ENCODE data around the gene MRPL36. TPM values are rescaled to one million over a fixed set of nuclear protein-coding genes. Genes with fewer than 3 reads are reported as not detected.

The MRPL36 gene
- total RNA-seq, 1 experiment from 2014 or later = 61.2 TPM

DNA sequence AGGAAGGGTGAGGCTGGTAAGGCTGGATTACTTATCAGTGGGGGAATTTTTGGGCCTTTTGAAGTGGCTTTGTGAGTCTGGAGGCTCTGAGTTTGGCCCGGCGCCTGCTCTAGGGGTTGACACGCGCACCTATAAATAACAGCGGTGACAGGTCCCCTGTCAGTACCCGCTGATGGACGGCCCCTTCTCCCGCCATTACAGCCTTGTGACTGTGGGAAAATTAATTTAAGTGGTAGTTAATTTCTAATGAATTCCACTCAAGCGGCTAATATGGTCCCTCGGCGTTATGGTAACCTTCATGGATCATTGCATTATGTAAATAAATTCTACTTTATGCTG is 16.5 kb downstream of the MRPL36 start:
- no peak overlapping the region for H3K27ac Mint-ChIP-seq

GRCh38 chr5:1782385-1783215 is 17.0 kb downstream of the MRPL36 start:
- Mint-ChIP-seq H3K27me3 (ENCODE audit: low read depth) (no peaks in the 10 kb centered on the region), H3K4me3 (no peak overlapping the region), H3K4me1 (no peaks in the 10 kb centered on the region), H3K36me3 (no peaks in the 10 kb centered on the region), H3K9me3 (no peaks in the 10 kb centered on the region), H3K27ac (no peak overlapping the region; the same call in 1 of the 2 replicates)
- ATAC-seq (no peak), DNase-seq (ENCODE audit: low spot score) (no peak)
- TF ChIP-seq ZNF317 (CRISPR knock-in tag; IDR thresholded peaks at IDR 0.05; ENCODE audit: borderline replicate concordance, low read depth) = no peak
- TF ChIP-seq, protein P1, sequence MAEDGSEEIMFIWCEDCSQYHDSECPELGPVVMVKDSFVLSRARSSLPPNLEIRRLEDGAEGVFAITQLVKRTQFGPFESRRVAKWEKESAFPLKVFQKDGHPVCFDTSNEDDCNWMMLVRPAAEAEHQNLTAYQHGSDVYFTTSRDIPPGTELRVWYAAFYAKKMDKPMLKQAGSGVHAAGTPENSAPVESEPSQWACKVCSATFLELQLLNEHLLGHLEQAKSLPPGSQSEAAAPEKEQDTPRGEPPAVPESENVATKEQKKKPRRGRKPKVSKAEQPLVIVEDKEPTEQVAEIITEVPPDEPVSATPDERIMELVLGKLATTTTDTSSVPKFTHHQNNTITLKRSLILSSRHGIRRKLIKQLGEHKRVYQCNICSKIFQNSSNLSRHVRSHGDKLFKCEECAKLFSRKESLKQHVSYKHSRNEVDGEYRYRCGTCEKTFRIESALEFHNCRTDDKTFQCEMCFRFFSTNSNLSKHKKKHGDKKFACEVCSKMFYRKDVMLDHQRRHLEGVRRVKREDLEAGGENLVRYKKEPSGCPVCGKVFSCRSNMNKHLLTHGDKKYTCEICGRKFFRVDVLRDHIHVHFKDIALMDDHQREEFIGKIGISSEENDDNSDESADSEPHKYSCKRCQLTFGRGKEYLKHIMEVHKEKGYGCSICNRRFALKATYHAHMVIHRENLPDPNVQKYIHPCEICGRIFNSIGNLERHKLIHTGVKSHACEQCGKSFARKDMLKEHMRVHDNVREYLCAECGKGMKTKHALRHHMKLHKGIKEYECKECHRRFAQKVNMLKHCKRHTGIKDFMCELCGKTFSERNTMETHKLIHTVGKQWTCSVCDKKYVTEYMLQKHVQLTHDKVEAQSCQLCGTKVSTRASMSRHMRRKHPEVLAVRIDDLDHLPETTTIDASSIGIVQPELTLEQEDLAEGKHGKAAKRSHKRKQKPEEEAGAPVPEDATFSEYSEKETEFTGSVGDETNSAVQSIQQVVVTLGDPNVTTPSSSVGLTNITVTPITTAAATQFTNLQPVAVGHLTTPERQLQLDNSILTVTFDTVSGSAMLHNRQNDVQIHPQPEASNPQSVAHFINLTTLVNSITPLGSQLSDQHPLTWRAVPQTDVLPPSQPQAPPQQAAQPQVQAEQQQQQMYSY (CRISPR knock-in tag; IDR thresholded peaks at IDR 0.05) = peak; percentile 17; the same call in 1 of the 2 replicates
- ChIA-PET POLR2A (no interaction called here), CTCF (no interaction called here)

More for the DNA sequence above, 16.5 kb downstream of the MRPL36 start:
- Mint-ChIP-seq H3K4me1 (peaks cover 2% of the 10 kb centered on the region), H3K36me3 (no peaks in the 10 kb centered on the region), H3K27me3 (ENCODE audit: low read depth) (no peaks in the 10 kb centered on the region), H3K9me3 (no peaks in the 10 kb centered on the region), H3K4me3 (no peak overlapping the region)
- ATAC-seq (no peak), DNase-seq (ENCODE audit: low spot score) (no peak)
- CTCF ChIA-PET = no interaction called here
- TF ChIP-seq RELA (CRISPR knock-in tag; IDR thresholded peaks at IDR 0.05; ENCODE audit: borderline replicate concordance) (no peak), AFF4 (CRISPR knock-in tag; IDR thresholded peaks at IDR 0.05; ENCODE audit: borderline replicate concordance) (no peak), NFE2L1 (CRISPR knock-in tag; IDR thresholded peaks at IDR 0.05) (no peak), NFYB (CRISPR knock-in tag; conservative IDR thresholded peaks at IDR 0.05; ENCODE audit: low read depth) (no peak), ZNF416 (CRISPR knock-in tag; IDR thresholded peaks at IDR 0.05) (no peak)
- TF ChIP-seq, protein P2, sequence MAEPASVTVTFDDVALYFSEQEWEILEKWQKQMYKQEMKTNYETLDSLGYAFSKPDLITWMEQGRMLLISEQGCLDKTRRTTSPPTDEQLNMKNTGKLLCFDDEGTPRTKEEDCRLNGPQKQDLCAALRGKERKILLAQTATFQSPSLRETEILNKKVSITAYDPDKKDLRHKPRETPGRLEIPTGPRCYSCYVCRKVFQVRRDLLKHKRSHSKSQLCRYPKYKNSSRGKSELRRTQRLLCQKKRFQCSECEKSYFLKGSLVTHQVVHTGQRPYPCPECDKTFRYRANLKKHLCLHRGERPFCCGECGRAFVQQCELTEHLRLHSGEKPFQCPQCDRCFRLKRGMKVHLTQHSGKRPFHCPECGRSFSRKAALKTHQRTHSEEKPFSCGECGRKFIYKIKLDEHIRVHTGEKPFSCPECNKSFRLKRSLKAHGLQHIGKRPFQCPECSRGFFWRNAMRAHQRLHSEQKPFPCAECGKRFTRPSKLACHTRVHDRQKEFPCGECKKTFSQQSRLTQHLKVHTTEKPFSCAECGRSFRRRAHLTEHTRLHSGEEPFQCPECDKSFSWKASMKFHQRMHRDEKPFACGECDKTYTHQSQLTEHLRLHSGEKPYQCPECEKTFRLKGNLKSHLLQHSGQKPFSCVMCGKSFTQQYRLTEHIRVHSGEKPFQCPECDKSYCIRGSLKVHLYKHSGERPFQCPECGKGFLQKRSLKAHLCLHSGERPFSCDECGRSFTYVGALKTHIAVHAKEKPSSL (CRISPR knock-in tag; conservative IDR thresholded peaks at IDR 0.05) = no peak
- TF ChIP-seq, protein P3, sequence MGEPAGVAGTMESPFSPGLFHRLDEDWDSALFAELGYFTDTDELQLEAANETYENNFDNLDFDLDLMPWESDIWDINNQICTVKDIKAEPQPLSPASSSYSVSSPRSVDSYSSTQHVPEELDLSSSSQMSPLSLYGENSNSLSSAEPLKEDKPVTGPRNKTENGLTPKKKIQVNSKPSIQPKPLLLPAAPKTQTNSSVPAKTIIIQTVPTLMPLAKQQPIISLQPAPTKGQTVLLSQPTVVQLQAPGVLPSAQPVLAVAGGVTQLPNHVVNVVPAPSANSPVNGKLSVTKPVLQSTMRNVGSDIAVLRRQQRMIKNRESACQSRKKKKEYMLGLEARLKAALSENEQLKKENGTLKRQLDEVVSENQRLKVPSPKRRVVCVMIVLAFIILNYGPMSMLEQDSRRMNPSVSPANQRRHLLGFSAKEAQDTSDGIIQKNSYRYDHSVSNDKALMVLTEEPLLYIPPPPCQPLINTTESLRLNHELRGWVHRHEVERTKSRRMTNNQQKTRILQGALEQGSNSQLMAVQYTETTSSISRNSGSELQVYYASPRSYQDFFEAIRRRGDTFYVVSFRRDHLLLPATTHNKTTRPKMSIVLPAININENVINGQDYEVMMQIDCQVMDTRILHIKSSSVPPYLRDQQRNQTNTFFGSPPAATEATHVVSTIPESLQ (CRISPR knock-in tag; IDR thresholded peaks at IDR 0.05) = no peak
- TF ChIP-seq, protein P4, sequence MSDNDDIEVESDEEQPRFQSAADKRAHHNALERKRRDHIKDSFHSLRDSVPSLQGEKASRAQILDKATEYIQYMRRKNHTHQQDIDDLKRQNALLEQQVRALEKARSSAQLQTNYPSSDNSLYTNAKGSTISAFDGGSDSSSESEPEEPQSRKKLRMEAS (CRISPR knock-in tag; IDR thresholded peaks at IDR 0.05) = no peak
- POLR2A ChIA-PET = no interaction called here
